GM12892 (cell line): ENCODE results near the gene IL4I1.

Source experiments
- POLR2A ChIP-seq: IDR thresholded peaks from 2 replicates; pipeline ENCODE4 v1.6.1; 2011; ENCODE audit warnings: low read depth, low read length, control low read depth
- TAF1 ChIP-seq: IDR thresholded peaks from 2 replicates; pipeline ENCODE4 v1.6.1; 2011; ENCODE audit warnings: low read depth, mild to moderate bottlenecking, control low read depth, low read length, borderline replicate concordance

GRCh38 chr19:49938662-49939061, 42.0 kb upstream of the IL4I1 start:
- TF ChIP-seq POLR2A (no peak), TAF1 (no peak)
